Large intestine (tissue), 3 donors: ENCODE data around the gene TRMT44. TPM values are rescaled to one million over a fixed set of nuclear protein-coding genes. Genes with fewer than 3 reads are reported as not detected.

Source experiments
- DNase-seq, 2 donors: peaks; one replicate each; pipeline versions ENCODE4 v3.0.0 to v3.0.0-alpha.2; 2013
- H3K27ac ChIP-seq: one replicate; pipeline ENCODE4 v1.5.1; 2013; ENCODE audit warnings: low read length
- H3K27me3 ChIP-seq: 2 replicates; pipeline ENCODE4 v1.6.1; 2013; ENCODE audit warnings: low read length; ENCODE audit not compliant: control insufficient read depth, insufficient read depth
- H3K36me3 ChIP-seq: 2 replicates; pipeline ENCODE4 v1.6.1; 2013; ENCODE audit warnings: low read length; ENCODE audit not compliant: control insufficient read depth, insufficient read depth
- H3K4me1 ChIP-seq: one replicate; pipeline ENCODE4 v1.6.1; 2013; ENCODE audit warnings: low read length; ENCODE audit not compliant: control insufficient read depth, insufficient read depth
- H3K4me3 ChIP-seq: one replicate; pipeline ENCODE4 v1.5.1; 2013; ENCODE audit warnings: low read length
- H3K9me3 ChIP-seq: one replicate; pipeline ENCODE4 v1.6.1; 2013; ENCODE audit warnings: mild to moderate bottlenecking, low read depth, low read length, moderate library complexity; ENCODE audit not compliant: control insufficient read depth
- WGBS: methylation state at CpG from one replicate; pipeline ENCODE4 v1.1.5; 2013; ENCODE audit warnings: low lambda C conversion rate; ENCODE audit not compliant: insufficient coverage; 5-methylcytosine and 5-hydroxymethylcytosine counted together
- polyA plus RNA-seq: library from polyadenylated mRNA; unstranded; fragments of 120-200 nt; gene quantifications from one replicate; pipeline ENCODE4 v1.2.1, GENCODE V29; 2013

TRMT44 gene
- polyA plus RNA-seq, 1 donor, result 13.1 TPM

- H3K27me3 ChIP-seq, result no peaks in the 10 kb centered on the region
- no peak overlapping the region for H3K27ac ChIP-seq
- WGBS, result no CpG with 5 or more reads among the region's 3 CpGs
- no peak overlapping the region for H3K4me3 ChIP-seq
- H3K36me3 ChIP-seq, result no peaks in the 10 kb centered on the region
- no peak for DNase-seq
- no peaks in the 10 kb centered on the region for H3K9me3 ChIP-seq
- H3K4me1 ChIP-seq, result no peaks in the 10 kb centered on the region
Measured at GRCh38 chr4:8523766-8524165, 83.2 kb downstream of the TRMT44 start.

- no CpG with 5 or more reads among the region's 12 CpGs for WGBS
- H3K4me3 ChIP-seq, result no peak overlapping the region
- H3K27ac ChIP-seq, result no peak overlapping the region
- no peaks in the 10 kb centered on the region for H3K27me3 ChIP-seq
- H3K36me3 ChIP-seq, result no peaks in the 10 kb centered on the region
- no peaks in the 10 kb centered on the region for H3K4me1 ChIP-seq
- DNase-seq, result no peak
- no peaks in the 10 kb centered on the region for H3K9me3 ChIP-seq
Measured at GRCh38 chr4:8524595-8525382, 84.2 kb downstream of the TRMT44 start.

- WGBS, result no CpG with 5 or more reads among the region's 16 CpGs
- DNase-seq, result no peak
Measured at GRCh38 chr4:8525383-8526120, 85.0 kb downstream of the TRMT44 start.

More at GRCh38 chr4:8525383-8526120, 85.0 kb downstream of the TRMT44 start:
- Histone ChIP-seq H3K9me3 (no peaks in the 10 kb centered on the region), H3K27me3 (no peaks in the 10 kb centered on the region), H3K4me1 (no peaks in the 10 kb centered on the region), H3K4me3 (no peak overlapping the region), H3K36me3 (no peaks in the 10 kb centered on the region), H3K27ac (no peak overlapping the region)

Other genes with a start within 250 kb of the TRMT44 start
- 21.1 TPM for gene SH3TC1, start 241.5 kb upstream of the TRMT44 start, polyA plus RNA-seq
- gene HTRA3, start 171.0 kb upstream of the TRMT44 start, polyA plus RNA-seq, result 15.5 TPM
- gene ACOX3, start 54 bp upstream of the TRMT44 start, polyA plus RNA-seq, result 19.7 TPM
- 0.09 TPM for gene GPR78, start 139.6 kb downstream of the TRMT44 start, polyA plus RNA-seq
- gene CPZ, start 152.0 kb downstream of the TRMT44 start, polyA plus RNA-seq, result 3.1 TPM